IMR-90 (cell line): ENCODE data around the gene CABP1. TPM values are rescaled to one million over a fixed set of nuclear protein-coding genes. Genes with fewer than 3 reads are reported as not detected.

ENCODE experiments used
- ATAC-seq: fragments of 200-7000 bp; cut with Tn5 transposase; 2 replicates; pipeline ENCODE4 v1.9.1; 2020; ENCODE audit warnings: low read depth, mild to moderate bottlenecking, moderate library complexity
- BruUV-seq: library from RNA; stranded (reverse); fragments of 400-500 nt; replicated peaks from 2 replicates; lab custom pipeline; 2021; lab: Mats Ljungman, UMichigan
- CTCF ChIA-PET: fragments of 300-600 bp; formaldehyde crosslinking; extraction: SDS; loops from one replicate; lab custom pipeline; 2021; ENCODE audit warnings: antibody characterized with exemption; lab: Yijun Ruan, JAX
- POLR2A ChIA-PET: fragments of 300-600 bp; sonication (Branson Sonifier 250); formaldehyde crosslinking; loops from one replicate; lab custom pipeline; 2022; ENCODE audit warnings: antibody characterized with exemption; ENCODE audit not compliant: unreplicated experiment; lab: Charles Lee
- DNase-seq: peaks from one replicate; pipeline ENCODE4 v3.0.0; 2013
- H2AFZ ChIP-seq: replicated peaks from 2 replicates; pipeline ENCODE3; 2013; ENCODE audit warnings: low read length, mild to moderate bottlenecking; ENCODE audit not compliant: poor library complexity
- H2AK5ac ChIP-seq: 2 replicates; pipeline ENCODE4 v1.6.1; 2013; ENCODE audit warnings: low read depth, low read length, inconsistent platforms
- H2AK9ac ChIP-seq: replicated peaks from 2 replicates; pipeline ENCODE3; 2013; ENCODE audit warnings: mild to moderate bottlenecking, low read depth, low read length, moderate library complexity; ENCODE audit not compliant: poor library complexity
- H2BK120ac ChIP-seq: 2 replicates; pipeline ENCODE4 v1.6.1; 2013; ENCODE audit warnings: low read depth, low read length, inconsistent platforms
- H2BK15ac ChIP-seq: 3 replicates; pipeline ENCODE4 v1.6.1; 2013; ENCODE audit warnings: low read depth, low read length, inconsistent platforms
- H2BK20ac ChIP-seq: 2 replicates; pipeline ENCODE4 v1.6.1; 2013; ENCODE audit warnings: low read depth, mild to moderate bottlenecking, inconsistent platforms, low read length, moderate library complexity
- H2BK5ac ChIP-seq: 2 replicates; pipeline ENCODE4 v1.6.1; 2013; ENCODE audit warnings: mild to moderate bottlenecking, low read depth, low read length, inconsistent platforms; ENCODE audit not compliant: poor library complexity, severe bottlenecking
- H3K14ac ChIP-seq: replicated peaks from 2 replicates; pipeline ENCODE4 v1.6.1; 2013; ENCODE audit warnings: low read depth, low read length, inconsistent platforms
- H3K18ac ChIP-seq: 2 replicates; pipeline ENCODE4 v1.6.1; 2013; ENCODE audit warnings: low read depth, low read length, control low read depth
- H3K23ac ChIP-seq: 2 replicates; pipeline ENCODE4 v1.6.1; 2013; ENCODE audit warnings: low read depth, low read length, inconsistent platforms
- H3K27ac ChIP-seq: 2 replicates; pipeline ENCODE4 v1.5.1; 2013; ENCODE audit warnings: mild to moderate bottlenecking, control low read depth, low read length; ENCODE audit not compliant: insufficient read depth
- H3K27me3 ChIP-seq: 2 replicates; pipeline ENCODE4 v1.6.1; 2013; ENCODE audit warnings: low read length; ENCODE audit not compliant: control insufficient read depth, insufficient read depth
- H3K36me3 ChIP-seq: 2 replicates; pipeline ENCODE4 v1.6.1; 2013; ENCODE audit warnings: low read length, mixed read lengths; ENCODE audit not compliant: control insufficient read depth, insufficient read depth
- H3K4ac ChIP-seq: 2 replicates; pipeline ENCODE4 v1.6.1; 2013; ENCODE audit warnings: low read depth, low read length, inconsistent platforms
- H3K4me1 ChIP-seq: 2 replicates; pipeline ENCODE4 v1.6.1; 2013; ENCODE audit warnings: low read length, mixed read lengths; ENCODE audit not compliant: control insufficient read depth, insufficient read depth
- H3K4me2 ChIP-seq: 2 replicates; pipeline ENCODE4 v1.6.1; 2013; ENCODE audit warnings: low read depth, mild to moderate bottlenecking, control low read depth, low read length, moderate library complexity
- H3K4me3 ChIP-seq: 2 replicates; pipeline ENCODE4 v1.5.1; 2013; ENCODE audit warnings: low read depth, mild to moderate bottlenecking, control low read depth, low read length, moderate library complexity; ENCODE audit not compliant: insufficient read depth
- H3K56ac ChIP-seq: 2 replicates; pipeline ENCODE4 v1.6.1; 2013; ENCODE audit warnings: low read length, inconsistent platforms; ENCODE audit not compliant: insufficient read depth; ENCODE audit errors: extremely low read depth
- H3K79me1 ChIP-seq, 2 experiments: 2 replicates each; pipeline ENCODE4 v1.6.1; 2013; ENCODE audit warnings: low read length in 2 of 2, inconsistent platforms in 1 of 2, low read depth in 1 of 2
- H3K9ac ChIP-seq: 2 replicates; pipeline ENCODE4 v1.6.1; 2013; ENCODE audit warnings: low read depth, low read length, control low read depth
- H3K9me1 ChIP-seq: 2 replicates; pipeline ENCODE4 v1.6.1; 2013; ENCODE audit warnings: low read length, inconsistent platforms; ENCODE audit not compliant: insufficient read depth
- H3K9me3 ChIP-seq: 2 replicates; pipeline ENCODE4 v1.6.1; 2013; ENCODE audit warnings: low read length; ENCODE audit not compliant: control insufficient read depth, insufficient read depth
- H4K20me1 ChIP-seq: 2 replicates; pipeline ENCODE4 v1.6.1; 2013; ENCODE audit warnings: low read length, inconsistent platforms; ENCODE audit not compliant: insufficient read depth
- H4K5ac ChIP-seq: 2 replicates; pipeline ENCODE4 v1.6.1; 2013; ENCODE audit warnings: mild to moderate bottlenecking, low read depth, low read length, control low read depth
- H4K8ac ChIP-seq, 2 experiments: 2 replicates each; pipeline ENCODE4 v1.6.1; 2013; ENCODE audit warnings: low read depth in 2 of 2, low read length in 2 of 2, control low read depth in 1 of 2, inconsistent platforms in 1 of 2
- H4K91ac ChIP-seq: 2 replicates; pipeline ENCODE4 v1.6.1; 2013; ENCODE audit warnings: low read depth, low read length, inconsistent platforms; ENCODE audit not compliant: insufficient read depth
- WGBS, 2 experiments: methylation state at CpG; one replicate each; pipeline versions ENCODE4 v1.1.5 to v1.1.7; 2013; ENCODE audit warnings: missing lambda C conversion rate in 2 of 2; ENCODE audit not compliant: insufficient read length in 1 of 2; ENCODE audit errors: extremely low coverage in 2 of 2; 5-methylcytosine and 5-hydroxymethylcytosine counted together
- dilution Hi-C: fragments of 300-500 bp; cut with HindIII; formaldehyde crosslinking; loops from one replicate; pipeline ENCODE4 v1.14.3; 2018; ENCODE audit warnings: low sequenced_read_pairs; ENCODE audit not compliant: unreplicated experiment
- in situ Hi-C: fragments of 300-500 bp; cut with MboI; formaldehyde crosslinking; loops from 3 replicates; pipeline ENCODE4 v1.14.3; 2019; ENCODE audit warnings: low sequenced_read_pairs, inconsistent platforms, mixed read lengths
- intact Hi-C: fragments of 100-400 bp; cut with micrococcal nuclease; formaldehyde crosslinking; loops from 2 replicates; pipeline ENCODE4 v1.10.0; 2022
- polyA plus RNA-seq, 3 experiments: library from polyadenylated mRNA; depleted of rRNA; stranded (reverse); fragments of >200 nt; gene quantifications; 2 replicates each; pipeline ENCODE4 v1.2.3, GENCODE V29; 2012; ENCODE audit warnings: low replicate concordance in 1 of 3
- total RNA-seq: library from RNA; depleted of rRNA; stranded (reverse); fragments of >200 nt; gene quantifications from 2 replicates; pipeline ENCODE4 v1.2.3, GENCODE V29; 2012
- TF ChIP-seq, protein P1 (sequence below): fragments of 150-350 bp; IDR thresholded peaks from 2 replicates; pipeline ENCODE4 v1.6.1; 2016; ENCODE audit warnings: low read depth, mild to moderate bottlenecking, low read length, moderate library complexity, borderline replicate concordance

Gene CABP1
- total and polyA plus RNA-seq, 2 of the 4 experiments (the other 2 are of a cell fraction) = 0.54 to 1.1 TPM

DNA sequence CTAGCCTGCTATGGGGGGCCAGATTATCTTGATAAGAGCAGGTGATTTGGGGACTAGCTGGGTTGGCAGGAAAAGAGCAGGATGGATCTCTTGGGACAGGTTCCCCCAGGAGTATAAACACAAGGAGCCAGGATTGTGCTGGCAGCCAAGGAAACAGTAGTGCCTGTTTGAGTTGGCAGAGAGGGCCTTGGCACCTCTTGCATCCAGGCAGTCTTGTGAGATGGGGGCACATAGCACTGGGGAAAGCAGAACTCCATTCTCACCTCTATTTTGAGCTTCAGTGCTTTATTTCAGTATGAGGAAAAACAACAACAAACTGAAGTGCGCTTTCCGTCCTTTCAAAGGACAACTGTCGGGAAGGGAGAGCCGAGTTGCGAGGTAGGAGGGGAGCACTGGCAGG lies 60.5 kb downstream of the CABP1 start:
- H3K23ac ChIP-seq = no peak overlapping the region
- no peaks in the 10 kb centered on the region for H3K27me3 ChIP-seq
- BruUV-seq = TSS peak; percentile 18
- H2BK5ac ChIP-seq = no peak overlapping the region
- ChIA-PET CTCF (interaction anchor here (1.0 kb wide), 1 partner anchor 27 kb away, joined by 3 read pairs; no protein-coding TSS in a partner anchor), POLR2A (no interaction called here)
- H3K36me3 ChIP-seq = peaks cover 49% of the 10 kb centered on the region
- in situ Hi-C loops = no loop called here
- peaks cover 0 to 4% of the 10 kb centered on the region in 2 experiments; a peak in 2 of 4 replicates for H3K79me1 ChIP-seq
- H4K5ac ChIP-seq = no peak overlapping the region
- H3K18ac ChIP-seq = no peak overlapping the region
- no peak overlapping the region for H3K14ac ChIP-seq
- H4K91ac ChIP-seq = no peak overlapping the region
- H3K4me1 ChIP-seq = no peaks in the 10 kb centered on the region
- H2BK15ac ChIP-seq = no peak overlapping the region
- no peak overlapping the region for H3K4ac ChIP-seq
- H2BK20ac ChIP-seq = no peak overlapping the region
- H3K9me1 ChIP-seq = 0 out of 2 replicates have a peak, but pooled peaks cover 3% of the 10 kb centered on the region
- H3K9ac ChIP-seq = no peak overlapping the region
- H3K27ac ChIP-seq = no peak overlapping the region
- no peak overlapping the region for H2AK9ac ChIP-seq
- H4K20me1 ChIP-seq = 0 out of 2 replicates have a peak, but pooled peaks cover under 1% of the 10 kb centered on the region
- ATAC-seq (no peak), DNase-seq (no peak)
- no peak overlapping the region for H4K8ac ChIP-seq
- dilution Hi-C loops = no loop called here
- H3K4me3 ChIP-seq = no peak overlapping the region
- TF ChIP-seq, protein P1, sequence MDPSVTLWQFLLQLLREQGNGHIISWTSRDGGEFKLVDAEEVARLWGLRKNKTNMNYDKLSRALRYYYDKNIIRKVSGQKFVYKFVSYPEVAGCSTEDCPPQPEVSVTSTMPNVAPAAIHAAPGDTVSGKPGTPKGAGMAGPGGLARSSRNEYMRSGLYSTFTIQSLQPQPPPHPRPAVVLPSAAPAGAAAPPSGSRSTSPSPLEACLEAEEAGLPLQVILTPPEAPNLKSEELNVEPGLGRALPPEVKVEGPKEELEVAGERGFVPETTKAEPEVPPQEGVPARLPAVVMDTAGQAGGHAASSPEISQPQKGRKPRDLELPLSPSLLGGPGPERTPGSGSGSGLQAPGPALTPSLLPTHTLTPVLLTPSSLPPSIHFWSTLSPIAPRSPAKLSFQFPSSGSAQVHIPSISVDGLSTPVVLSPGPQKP = no peak
- WGBS, 2 experiments = no CpG with 5 or more reads among the region's 5 CpGs
- H3K4me2 ChIP-seq = no peak overlapping the region
- no peak overlapping the region for H2AFZ ChIP-seq
- H3K56ac ChIP-seq = no peak overlapping the region
- no peaks in the 10 kb centered on the region for H3K9me3 ChIP-seq
- intact Hi-C loops = no loop called here
- no peak overlapping the region for H2AK5ac ChIP-seq
- H2BK120ac ChIP-seq = no peak overlapping the region
